Adrenal gland (tissue), 5 donors: ENCODE results near the gene STK24.

ENCODE experiments used
- POLR2A ChIP-seq, 2 donors: fragments of 450-650 bp; IDR thresholded peaks; one replicate each; pipeline ENCODE4 v1.6.1; 2017; ENCODE audit warnings: antibody characterized with exemption in 2 of 2, mild to moderate bottlenecking in 2 of 2, moderate library complexity in 1 of 2
- TF ChIP-seq, protein P1 (sequence below), 6 experiments: fragments of 450-650 bp in 4 of 6; fragments of 200-600 bp in 2 of 6; sonication (generic) in 1 of 6; IDR thresholded peaks; 1 replicate in 5 of 6; 2 replicates in 1 of 6; pipeline versions ENCODE4 v1.5.1 to v1.8.0; 2016 to 2021; ENCODE audit warnings: antibody characterized with exemption in 6 of 6, mild to moderate bottlenecking in 2 of 6, moderate library complexity in 1 of 6
- donor health status: DM: no; HTN: no; CAD: no.

DNA sequence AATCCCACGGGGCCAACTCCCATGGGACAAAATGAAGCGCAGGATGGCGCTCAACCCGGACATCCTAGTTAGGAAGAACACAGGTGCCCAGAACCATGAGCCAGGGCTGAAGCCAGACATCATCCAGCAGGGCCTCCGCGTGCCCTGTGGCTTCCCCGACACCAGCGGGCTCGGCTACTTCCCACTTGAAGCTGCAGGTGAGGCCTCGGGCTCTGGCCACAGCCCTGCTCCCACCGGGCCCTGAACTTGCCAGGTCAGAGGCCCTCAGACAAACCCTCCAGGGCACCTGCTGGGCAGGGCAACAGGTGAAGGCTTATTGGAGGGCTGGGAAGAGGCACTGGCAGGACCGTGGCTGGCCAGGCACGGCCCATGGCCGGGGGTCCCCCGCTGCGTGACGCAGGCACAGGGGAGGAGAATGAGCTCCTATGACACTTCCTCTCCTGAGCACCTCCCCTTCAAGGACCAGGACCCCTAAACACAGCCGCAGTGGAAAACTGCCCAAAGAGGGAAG is 117.7 kb downstream of the STK24 start:
- TF ChIP-seq POLR2A (IDR thresholded peaks at IDR 0.05) = no peak
- TF ChIP-seq, protein P1, sequence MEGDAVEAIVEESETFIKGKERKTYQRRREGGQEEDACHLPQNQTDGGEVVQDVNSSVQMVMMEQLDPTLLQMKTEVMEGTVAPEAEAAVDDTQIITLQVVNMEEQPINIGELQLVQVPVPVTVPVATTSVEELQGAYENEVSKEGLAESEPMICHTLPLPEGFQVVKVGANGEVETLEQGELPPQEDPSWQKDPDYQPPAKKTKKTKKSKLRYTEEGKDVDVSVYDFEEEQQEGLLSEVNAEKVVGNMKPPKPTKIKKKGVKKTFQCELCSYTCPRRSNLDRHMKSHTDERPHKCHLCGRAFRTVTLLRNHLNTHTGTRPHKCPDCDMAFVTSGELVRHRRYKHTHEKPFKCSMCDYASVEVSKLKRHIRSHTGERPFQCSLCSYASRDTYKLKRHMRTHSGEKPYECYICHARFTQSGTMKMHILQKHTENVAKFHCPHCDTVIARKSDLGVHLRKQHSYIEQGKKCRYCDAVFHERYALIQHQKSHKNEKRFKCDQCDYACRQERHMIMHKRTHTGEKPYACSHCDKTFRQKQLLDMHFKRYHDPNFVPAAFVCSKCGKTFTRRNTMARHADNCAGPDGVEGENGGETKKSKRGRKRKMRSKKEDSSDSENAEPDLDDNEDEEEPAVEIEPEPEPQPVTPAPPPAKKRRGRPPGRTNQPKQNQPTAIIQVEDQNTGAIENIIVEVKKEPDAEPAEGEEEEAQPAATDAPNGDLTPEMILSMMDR (IDR thresholded peaks at IDR 0.05) = no peak
